SK-N-SH (cell line): ENCODE data around the gene LANCL2. TPM values are rescaled to one million over a fixed set of nuclear protein-coding genes. Genes with fewer than 3 reads are reported as not detected.

Experiments
- CTCF ChIA-PET: fragments of 300-600, 350-600 bp; formaldehyde crosslinking; extraction: SDS; loops from one replicate; lab custom pipeline; 2021; lab: Yijun Ruan, JAX
- POLR2A ChIA-PET: fragments of 350-600 bp; sonication (Branson Sonifier 250); formaldehyde crosslinking; extraction: SDS; loops from one replicate; lab custom pipeline; 2020; ENCODE audit warnings: antibody characterized with exemption, inconsistent platforms; lab: Yijun Ruan, JAX
- DNase-seq: peaks from one replicate; pipeline ENCODE4 v3.0.0; 2012
- H2AFZ ChIP-seq: fragments of 200-600 bp; sonication (generic); 2 replicates; pipeline ENCODE4 v1.8.1; 2016; ENCODE audit warnings: antibody characterized with exemption, mild to moderate bottlenecking, low read depth
- H3F3A ChIP-seq: fragments of 200-600 bp; sonication (generic); replicated peaks from 2 replicates; pipeline ENCODE3; 2016; ENCODE audit warnings: antibody characterized with exemption, mild to moderate bottlenecking; ENCODE audit not compliant: insufficient read depth
- H3K27ac ChIP-seq, 2 experiments: fragments of 200-500 bp in 1 of 2; fragments of 200-600 bp in 1 of 2; sonication (Bioruptor generic) in 1 of 2; sonication (generic), shearing (Covaris generic) in 1 of 2; 2 replicates each; pipeline versions ENCODE4 v1.5.1 to v1.6.1; 2014 to 2016; ENCODE audit warnings: low read depth in 2 of 2, inconsistent platforms in 1 of 2, low read length in 1 of 2, mild to moderate bottlenecking in 1 of 2, mixed read lengths in 1 of 2
- H3K27me3 ChIP-seq: fragments of 200-600 bp; sonication (generic), shearing (Covaris generic); 2 replicates; pipeline ENCODE4 v1.6.1; 2016; ENCODE audit warnings: mixed run types; ENCODE audit not compliant: insufficient read depth
- H3K36me3 ChIP-seq, 2 experiments: fragments of 200-500 bp in 1 of 2; fragments of 200-600 bp in 1 of 2; sonication (Bioruptor generic) in 1 of 2; sonication (generic) in 1 of 2; replicated peaks in 1 of 2; 2 replicates each; pipeline versions ENCODE3 to v1.5.1; 2014 to 2016; ENCODE audit warnings: low read length in 1 of 2, mild to moderate bottlenecking in 1 of 2; ENCODE audit not compliant: insufficient read depth in 2 of 2, control insufficient read depth in 1 of 2
- H3K4me1 ChIP-seq, 2 experiments: fragments of 200-500 bp in 1 of 2; fragments of 200-600 bp in 1 of 2; sonication (Bioruptor generic) in 1 of 2; sonication (generic), shearing (Covaris generic) in 1 of 2; 2 replicates each; pipeline versions ENCODE4 v1.5.1 to v1.6.1; 2014 to 2016; ENCODE audit warnings: low read depth in 1 of 2, low read length in 1 of 2, mixed run types in 1 of 2; ENCODE audit not compliant: insufficient read depth in 2 of 2, control insufficient read depth in 1 of 2
- H3K4me2 ChIP-seq: fragments of 200-600 bp; sonication (generic), shearing (Covaris generic); 2 replicates; pipeline ENCODE4 v1.6.1; 2017; ENCODE audit warnings: mixed run types
- H3K4me3 ChIP-seq, 2 experiments: fragments of 200-500 bp in 1 of 2; fragments of 200-600 bp in 1 of 2; sonication (Bioruptor generic) in 1 of 2; sonication (generic), shearing (Covaris generic) in 1 of 2; 2 replicates each; pipeline versions ENCODE4 v1.5.1 to v1.8.1; 2014 to 2016; ENCODE audit warnings: low read depth in 2 of 2, inconsistent platforms in 1 of 2, low read length in 1 of 2, mild to moderate bottlenecking in 1 of 2, mixed read lengths in 1 of 2, moderate library complexity in 1 of 2
- H3K79me2 ChIP-seq: fragments of 200-600 bp; sonication (generic); 2 replicates; pipeline ENCODE4 v1.8.1; 2017; ENCODE audit warnings: mild to moderate bottlenecking; ENCODE audit not compliant: insufficient read depth
- H3K9ac ChIP-seq: fragments of 200-600 bp; sonication (generic); 2 replicates; pipeline ENCODE4 v1.6.1; 2017; ENCODE audit warnings: mixed run types
- H3K9me2 ChIP-seq: fragments of 200-600 bp; sonication (generic); 2 replicates; pipeline ENCODE4 v1.6.1; 2017; ENCODE audit warnings: mixed run types
- H3K9me3 ChIP-seq: fragments of 200-600 bp; sonication (generic); 2 replicates; pipeline ENCODE4 v1.6.1; 2017; ENCODE audit warnings: mixed run types, mild to moderate bottlenecking, moderate library complexity
- H4K20me1 ChIP-seq: fragments of 200-600 bp; sonication (generic); 2 replicates; pipeline ENCODE4 v1.6.1; 2017; ENCODE audit warnings: mild to moderate bottlenecking, mixed run types; ENCODE audit not compliant: insufficient read depth
- CHD2 ChIP-seq: fragments of 150-350 bp; IDR thresholded peaks from 2 replicates; pipeline ENCODE4 v1.6.1; 2018; ENCODE audit warnings: low read length; ENCODE audit not compliant: partially characterized antibody
- EZH2phosphoT487 ChIP-seq: fragments of 200-600 bp; sonication (generic); IDR thresholded peaks from 2 replicates; pipeline ENCODE4 v1.6.1; 2017; ENCODE audit warnings: low read depth, mixed run types, mild to moderate bottlenecking, antibody characterized with exemption, moderate library complexity, borderline replicate concordance
- MXI1 ChIP-seq: IDR thresholded peaks from 2 replicates; pipeline ENCODE4 v1.6.1; 2012; ENCODE audit warnings: mild to moderate bottlenecking, low read depth, low read length, improper control_type of control experiment
- RAD21 ChIP-seq: IDR thresholded peaks from 2 replicates; pipeline ENCODE4 v1.6.1; 2012; ENCODE audit warnings: mild to moderate bottlenecking, low read length
- RCOR1 ChIP-seq: fragments of 150-350 bp; IDR thresholded peaks from 2 replicates; pipeline ENCODE4 v1.6.1; 2017; ENCODE audit warnings: antibody characterized with exemption, low read length
- RFX5 ChIP-seq: IDR thresholded peaks from 2 replicates; pipeline ENCODE4 v1.6.1; 2012; ENCODE audit warnings: mild to moderate bottlenecking, improper control_type of control experiment, low read length
- RXRA ChIP-seq: IDR thresholded peaks from 2 replicates; pipeline ENCODE4 v1.4.0; 2012; ENCODE audit warnings: low read depth, mild to moderate bottlenecking, borderline replicate concordance
- SIN3A ChIP-seq: IDR thresholded peaks from 2 replicates; pipeline ENCODE4 v1.6.1; 2012; ENCODE audit warnings: low read depth, mild to moderate bottlenecking, low read length, moderate library complexity, borderline replicate concordance
- SMC3 ChIP-seq: IDR thresholded peaks from 2 replicates; pipeline ENCODE4 v1.6.1; 2012; ENCODE audit warnings: low read depth, low read length, improper control_type of control experiment
- WGBS: methylation state at CpG from one replicate; pipeline ENCODE4 v1.1.6; 2017; ENCODE audit warnings: low lambda C conversion rate; 5-methylcytosine and 5-hydroxymethylcytosine counted together
- polyA plus RNA-seq, 3 experiments: library from polyadenylated mRNA; depleted of rRNA; stranded (reverse); fragments of >200 nt; gene quantifications; 2 replicates each; pipeline ENCODE4 v1.2.3, GENCODE V29; 2012
- TF ChIP-seq, protein P1 (sequence below): fragments of 200-600 bp; sonication (generic); IDR thresholded peaks from 2 replicates; pipeline ENCODE4 v1.6.1; 2017; ENCODE audit warnings: antibody characterized with exemption, mild to moderate bottlenecking, moderate library complexity
- TF ChIP-seq, protein P2 (sequence below): IDR thresholded peaks from 2 replicates; pipeline ENCODE4 v1.4.0; 2012; ENCODE audit warnings: low read depth
- TF ChIP-seq, protein P3 (sequence below): IDR thresholded peaks from 2 replicates; pipeline ENCODE4; 2012
- TF ChIP-seq, protein P4 (sequence below): IDR thresholded peaks from 2 replicates; pipeline ENCODE4 v1.6.1; 2012; ENCODE audit warnings: mild to moderate bottlenecking, low read depth, low read length, moderate library complexity

The LANCL2 gene
- polyA plus RNA-seq, 1 of the 3 experiments (the other 2 are of a cell fraction): 36.7 TPM

DNA sequence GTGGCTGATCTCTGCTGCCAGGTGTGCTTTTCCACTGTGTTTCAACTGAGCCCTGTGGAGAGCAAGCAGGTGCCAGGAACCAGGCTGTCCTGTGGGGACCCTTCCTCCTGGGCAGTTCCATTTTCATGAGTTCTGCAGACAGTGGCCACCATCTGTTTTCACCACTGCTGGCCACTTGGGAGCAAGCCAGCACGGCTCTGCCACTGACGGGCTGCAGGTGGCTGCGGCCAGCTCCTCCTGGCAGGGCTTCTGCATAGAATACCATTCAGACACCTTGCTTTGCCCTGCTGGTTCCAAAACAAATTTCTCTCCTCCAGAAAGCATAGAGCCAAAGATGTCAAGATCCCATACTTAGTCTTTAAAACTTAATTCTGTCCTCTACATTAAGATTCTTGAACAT lies 48.3 kb downstream of the LANCL2 start (continued):
- TF ChIP-seq MXI1 (no peak), RFX5 (no peak), EZH2phosphoT487 (no peak), CHD2 (no peak)
- TF ChIP-seq, protein P1, sequence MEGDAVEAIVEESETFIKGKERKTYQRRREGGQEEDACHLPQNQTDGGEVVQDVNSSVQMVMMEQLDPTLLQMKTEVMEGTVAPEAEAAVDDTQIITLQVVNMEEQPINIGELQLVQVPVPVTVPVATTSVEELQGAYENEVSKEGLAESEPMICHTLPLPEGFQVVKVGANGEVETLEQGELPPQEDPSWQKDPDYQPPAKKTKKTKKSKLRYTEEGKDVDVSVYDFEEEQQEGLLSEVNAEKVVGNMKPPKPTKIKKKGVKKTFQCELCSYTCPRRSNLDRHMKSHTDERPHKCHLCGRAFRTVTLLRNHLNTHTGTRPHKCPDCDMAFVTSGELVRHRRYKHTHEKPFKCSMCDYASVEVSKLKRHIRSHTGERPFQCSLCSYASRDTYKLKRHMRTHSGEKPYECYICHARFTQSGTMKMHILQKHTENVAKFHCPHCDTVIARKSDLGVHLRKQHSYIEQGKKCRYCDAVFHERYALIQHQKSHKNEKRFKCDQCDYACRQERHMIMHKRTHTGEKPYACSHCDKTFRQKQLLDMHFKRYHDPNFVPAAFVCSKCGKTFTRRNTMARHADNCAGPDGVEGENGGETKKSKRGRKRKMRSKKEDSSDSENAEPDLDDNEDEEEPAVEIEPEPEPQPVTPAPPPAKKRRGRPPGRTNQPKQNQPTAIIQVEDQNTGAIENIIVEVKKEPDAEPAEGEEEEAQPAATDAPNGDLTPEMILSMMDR: no peak

DNA sequence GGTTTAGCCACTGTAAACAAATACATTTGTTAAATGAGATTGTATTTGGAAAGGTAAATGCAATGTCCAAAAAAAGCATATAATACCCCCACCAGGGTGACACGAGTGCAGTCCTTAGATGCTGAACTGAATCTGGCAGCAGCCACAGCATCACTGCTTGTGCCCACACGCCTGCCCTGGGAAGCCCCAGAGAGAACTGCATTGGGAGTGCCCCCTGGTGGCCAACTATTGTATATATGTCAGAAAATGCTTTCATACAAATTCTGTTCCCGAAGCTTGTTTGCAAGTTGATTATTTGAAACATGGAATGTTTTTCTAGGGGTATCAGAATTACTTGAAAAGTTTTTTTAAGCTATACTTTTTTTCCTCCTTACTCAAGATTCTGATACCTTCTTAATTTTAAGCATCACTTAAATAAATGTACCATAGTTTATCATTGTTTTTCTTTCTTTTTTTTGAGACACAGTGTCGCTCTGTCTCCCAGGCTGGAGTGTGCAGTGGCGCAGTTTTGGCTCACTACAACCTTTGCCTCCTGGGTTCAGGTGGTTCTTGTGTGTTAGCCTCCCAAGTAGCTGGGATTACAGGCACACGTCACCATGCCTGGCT lies 50.1 kb downstream of the LANCL2 start:
- Histone ChIP-seq H3K4me1 (peaks cover 0 to 5% of the 10 kb centered on the region in 2 experiments; a peak in 1 of 4 replicates), H3K4me2 (no peak overlapping the region), H3K36me3 (peaks cover 23 to 25% of the 10 kb centered on the region in 2 experiments), H3K9ac (no peak overlapping the region), H3F3A (peaks cover 5% of the 10 kb centered on the region), H3K27me3 (no peaks in the 10 kb centered on the region), H3K9me2 (no peaks in the 10 kb centered on the region), H3K4me3 (no peak overlapping the region), H3K9me3 (no peaks in the 10 kb centered on the region), H3K79me2 (peaks cover 4% of the 10 kb centered on the region; the same call in 1 of the 2 replicates), H2AFZ (no peak overlapping the region), H3K27ac (no peak overlapping the region), H4K20me1 (no peaks in the 10 kb centered on the region)
- TF ChIP-seq SMC3 (peak; percentile 96), CHD2 (peak; percentile 36), MXI1 (peak; percentile 57; the same call in 1 of the 2 replicates), RAD21 (peak; percentile 84), RXRA (peak; percentile 27; the same call in 1 of the 2 replicates), RCOR1 (peak; percentile 63), SIN3A (0 out of 2 replicates have a peak, but pooled peaks have one; percentile 41)
- TF ChIP-seq, protein P2, sequence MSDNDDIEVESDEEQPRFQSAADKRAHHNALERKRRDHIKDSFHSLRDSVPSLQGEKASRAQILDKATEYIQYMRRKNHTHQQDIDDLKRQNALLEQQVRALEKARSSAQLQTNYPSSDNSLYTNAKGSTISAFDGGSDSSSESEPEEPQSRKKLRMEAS: 0 out of 2 replicates have a peak, but pooled peaks have one; percentile 38
- TF ChIP-seq, protein P1: peak; percentile 96
- TF ChIP-seq, protein P3, sequence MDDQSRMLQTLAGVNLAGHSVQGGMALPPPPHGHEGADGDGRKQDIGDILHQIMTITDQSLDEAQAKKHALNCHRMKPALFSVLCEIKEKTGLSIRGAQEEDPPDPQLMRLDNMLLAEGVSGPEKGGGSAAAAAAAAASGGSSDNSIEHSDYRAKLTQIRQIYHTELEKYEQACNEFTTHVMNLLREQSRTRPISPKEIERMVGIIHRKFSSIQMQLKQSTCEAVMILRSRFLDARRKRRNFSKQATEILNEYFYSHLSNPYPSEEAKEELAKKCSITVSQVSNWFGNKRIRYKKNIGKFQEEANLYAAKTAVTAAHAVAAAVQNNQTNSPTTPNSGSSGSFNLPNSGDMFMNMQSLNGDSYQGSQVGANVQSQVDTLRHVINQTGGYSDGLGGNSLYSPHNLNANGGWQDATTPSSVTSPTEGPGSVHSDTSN: no peak
- TF ChIP-seq, protein P4, sequence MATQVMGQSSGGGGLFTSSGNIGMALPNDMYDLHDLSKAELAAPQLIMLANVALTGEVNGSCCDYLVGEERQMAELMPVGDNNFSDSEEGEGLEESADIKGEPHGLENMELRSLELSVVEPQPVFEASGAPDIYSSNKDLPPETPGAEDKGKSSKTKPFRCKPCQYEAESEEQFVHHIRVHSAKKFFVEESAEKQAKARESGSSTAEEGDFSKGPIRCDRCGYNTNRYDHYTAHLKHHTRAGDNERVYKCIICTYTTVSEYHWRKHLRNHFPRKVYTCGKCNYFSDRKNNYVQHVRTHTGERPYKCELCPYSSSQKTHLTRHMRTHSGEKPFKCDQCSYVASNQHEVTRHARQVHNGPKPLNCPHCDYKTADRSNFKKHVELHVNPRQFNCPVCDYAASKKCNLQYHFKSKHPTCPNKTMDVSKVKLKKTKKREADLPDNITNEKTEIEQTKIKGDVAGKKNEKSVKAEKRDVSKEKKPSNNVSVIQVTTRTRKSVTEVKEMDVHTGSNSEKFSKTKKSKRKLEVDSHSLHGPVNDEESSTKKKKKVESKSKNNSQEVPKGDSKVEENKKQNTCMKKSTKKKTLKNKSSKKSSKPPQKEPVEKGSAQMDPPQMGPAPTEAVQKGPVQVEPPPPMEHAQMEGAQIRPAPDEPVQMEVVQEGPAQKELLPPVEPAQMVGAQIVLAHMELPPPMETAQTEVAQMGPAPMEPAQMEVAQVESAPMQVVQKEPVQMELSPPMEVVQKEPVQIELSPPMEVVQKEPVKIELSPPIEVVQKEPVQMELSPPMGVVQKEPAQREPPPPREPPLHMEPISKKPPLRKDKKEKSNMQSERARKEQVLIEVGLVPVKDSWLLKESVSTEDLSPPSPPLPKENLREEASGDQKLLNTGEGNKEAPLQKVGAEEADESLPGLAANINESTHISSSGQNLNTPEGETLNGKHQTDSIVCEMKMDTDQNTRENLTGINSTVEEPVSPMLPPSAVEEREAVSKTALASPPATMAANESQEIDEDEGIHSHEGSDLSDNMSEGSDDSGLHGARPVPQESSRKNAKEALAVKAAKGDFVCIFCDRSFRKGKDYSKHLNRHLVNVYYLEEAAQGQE: no peak
- CTCF ChIA-PET: interaction anchor here (0.6 to 4.5 kb wide), 60 partner anchors 9 to 646 kb away, joined by 3 to 166 read pairs (median 4); no protein-coding TSS in a partner anchor
- 45% methylated on average over 6 of the region's 6 CpGs for WGBS
- DNase-seq: peak; percentile 88
- POLR2A ChIA-PET: interaction anchor here (0.7 to 1.1 kb wide), 2 partner anchors 49 to 656 kb away, joined by 3 to 5 read pairs; partner anchors contain the start of gene SEC61G
